Femur (tissue), 1 donor: Measurements from ENCODE around the gene CYB561.

Experiments
- DNase-seq: peaks from one replicate; pipeline ENCODE4 v3.0.0-alpha.2; 2017

CYB561 gene

GRCh38 chr17:63445954-63446752 lies at the start of gene CYB561:
CYB561 (minus strand) TSS chr17:63446306; CDS start chr17:63437547, 8,759 bp downstream.
- peak; percentile 74 for DNase-seq

- DNase-seq: no peak
Measured at GRCh38 chr17:63495491-63495890, 49.4 kb upstream of the CYB561 start.

- DNase-seq: no peak
Measured at GRCh38 chr17:63494300-63494928, 48.3 kb upstream of the CYB561 start.

GRCh38 chr17:63493411-63493810 lies 47.3 kb upstream of the CYB561 start:
- no peak for DNase-seq

GRCh38 chr17:63492940-63493339 lies 46.8 kb upstream of the CYB561 start:
- DNase-seq: no peak

GRCh38 chr17:63491977-63492618 lies 46.0 kb upstream of the CYB561 start:
- DNase-seq: no peak

GRCh38 chr17:63491413-63491812 lies 45.3 kb upstream of the CYB561 start:
- no peak for DNase-seq

GRCh38 chr17:63490858-63491400 lies 44.8 kb upstream of the CYB561 start:
- DNase-seq: no peak

GRCh38 chr17:63490329-63490728 lies 44.2 kb upstream of the CYB561 start:
- no peak for DNase-seq

GRCh38 chr17:63489291-63489690 lies 43.2 kb upstream of the CYB561 start:
- no peak for DNase-seq

- no peak for DNase-seq
Measured at GRCh38 chr17:63488851-63489250, 42.7 kb upstream of the CYB561 start.

- DNase-seq: no peak
Measured at GRCh38 chr17:63487014-63487339, 40.9 kb upstream of the CYB561 start.

- peak; percentile 14 for DNase-seq
Measured at GRCh38 chr17:63486317-63487013, 40.4 kb upstream of the CYB561 start.

- peak; percentile 13 for DNase-seq
Measured at GRCh38 chr17:63483655-63484575, 37.8 kb upstream of the CYB561 start.

GRCh38 chr17:63483038-63483437 lies 36.9 kb upstream of the CYB561 start:
- DNase-seq: no peak

- no peak for DNase-seq
Measured at GRCh38 chr17:63482509-63482908, 36.4 kb upstream of the CYB561 start.

- no peak for DNase-seq
Measured at GRCh38 chr17:63481488-63481870, 35.4 kb upstream of the CYB561 start.

- DNase-seq: no peak
Measured at GRCh38 chr17:63480826-63481487, 34.9 kb upstream of the CYB561 start.

- DNase-seq: no peak
Measured at GRCh38 chr17:63480192-63480784, 34.2 kb upstream of the CYB561 start.

- DNase-seq: no peak
Measured at GRCh38 chr17:63479495-63480184, 33.5 kb upstream of the CYB561 start.
